GM10248 (cell line): ENCODE data around the gene NOL4L.

Experiments used
- CTCF ChIA-PET: fragments of 300-600 bp; sonication (Branson Sonifier 250); formaldehyde crosslinking; extraction: SDS; loops from one replicate; lab custom pipeline; 2021; ENCODE audit warnings: antibody characterized with exemption; lab: Yijun Ruan, JAX
- POLR2A ChIA-PET: fragments of 350-650 bp; sonication (Branson Sonifier 250); formaldehyde crosslinking; extraction: SDS; loops from one replicate; lab custom pipeline; 2020; ENCODE audit warnings: antibody characterized with exemption; lab: Yijun Ruan, JAX
- DNase-seq: peaks from one replicate; pipeline ENCODE4 v3.0.0; 2012; ENCODE audit errors: extremely low spot score
- CTCF ChIP-seq: IDR thresholded peaks from 2 replicates; pipeline ENCODE4 v1.5.1; 2012; ENCODE audit warnings: mild to moderate bottlenecking, low read depth; ENCODE audit errors: extremely low read depth, missing control alignments, control extremely low read depth

Gene NOL4L

GRCh38 chr20:32432277-32432676 is 152.9 kb downstream of the NOL4L start:
- ChIA-PET POLR2A (no interaction called here), CTCF (interaction anchor here (1.4 to 1.6 kb wide), 3 partner anchors 9 to 23 kb away, joined by 4 to 7 read pairs (median 5); no protein-coding TSS in a partner anchor)
- TF ChIP-seq CTCF, result no peak
- no peak for DNase-seq

GRCh38 chr20:32431457-32431856 is 153.7 kb downstream of the NOL4L start:
- ChIA-PET POLR2A (no interaction called here), CTCF (interaction anchor here (0.9 to 2.2 kb wide), 6 partner anchors 9 to 22 kb away, joined by 4 to 7 read pairs (median 5); no protein-coding TSS in a partner anchor)
- no peak for TF ChIP-seq CTCF
- DNase-seq, result no peak

GRCh38 chr20:32429745-32430360 is 155.3 kb downstream of the NOL4L start:
- ChIA-PET CTCF (interaction anchor here (1.1 to 2.2 kb wide), 3 partner anchors 14 to 24 kb away, joined by 3 to 6 read pairs (median 3); no protein-coding TSS in a partner anchor), POLR2A (no interaction called here)

GRCh38 chr20:32429343-32429742 is 155.8 kb downstream of the NOL4L start:
- no peak for DNase-seq
- ChIA-PET POLR2A (no interaction called here), CTCF (interaction anchor here (1.1 to 2.2 kb wide), 3 partner anchors 12 to 24 kb away, joined by 3 to 6 read pairs (median 3); no protein-coding TSS in a partner anchor)
- TF ChIP-seq CTCF, result no peak

More at GRCh38 chr20:32429745-32430360, 155.3 kb downstream of the NOL4L start:
- no peak for TF ChIP-seq CTCF
- no peak for DNase-seq

GRCh38 chr20:32427996-32428395 is 157.1 kb downstream of the NOL4L start:
- DNase-seq, result no peak
- CTCF ChIA-PET, result interaction anchor here (1.0 to 1.7 kb wide), 6 partner anchors 9 to 224 kb away, joined by 3 to 7 read pairs (median 4); no protein-coding TSS in a partner anchor
- POLR2A ChIA-PET, result no interaction called here
- no peak for TF ChIP-seq CTCF

GRCh38 chr20:32421290-32421689 is 163.8 kb downstream of the NOL4L start:
- ChIA-PET CTCF (interaction anchor here (1.3 kb wide), 1 partner anchor 10 kb away, joined by 4 read pairs; no protein-coding TSS in a partner anchor), POLR2A (no interaction called here)
- no peak for TF ChIP-seq CTCF
- no peak for DNase-seq
